NCI-H128 (cell line): ENCODE data around the gene EPN1.

Experiments
- DNase-seq: peaks from one replicate; lab custom pipeline; 2025; ENCODE audit not compliant: unreplicated experiment; lab: John Stamatoyannopoulos, UW

The EPN1 gene

DNA sequence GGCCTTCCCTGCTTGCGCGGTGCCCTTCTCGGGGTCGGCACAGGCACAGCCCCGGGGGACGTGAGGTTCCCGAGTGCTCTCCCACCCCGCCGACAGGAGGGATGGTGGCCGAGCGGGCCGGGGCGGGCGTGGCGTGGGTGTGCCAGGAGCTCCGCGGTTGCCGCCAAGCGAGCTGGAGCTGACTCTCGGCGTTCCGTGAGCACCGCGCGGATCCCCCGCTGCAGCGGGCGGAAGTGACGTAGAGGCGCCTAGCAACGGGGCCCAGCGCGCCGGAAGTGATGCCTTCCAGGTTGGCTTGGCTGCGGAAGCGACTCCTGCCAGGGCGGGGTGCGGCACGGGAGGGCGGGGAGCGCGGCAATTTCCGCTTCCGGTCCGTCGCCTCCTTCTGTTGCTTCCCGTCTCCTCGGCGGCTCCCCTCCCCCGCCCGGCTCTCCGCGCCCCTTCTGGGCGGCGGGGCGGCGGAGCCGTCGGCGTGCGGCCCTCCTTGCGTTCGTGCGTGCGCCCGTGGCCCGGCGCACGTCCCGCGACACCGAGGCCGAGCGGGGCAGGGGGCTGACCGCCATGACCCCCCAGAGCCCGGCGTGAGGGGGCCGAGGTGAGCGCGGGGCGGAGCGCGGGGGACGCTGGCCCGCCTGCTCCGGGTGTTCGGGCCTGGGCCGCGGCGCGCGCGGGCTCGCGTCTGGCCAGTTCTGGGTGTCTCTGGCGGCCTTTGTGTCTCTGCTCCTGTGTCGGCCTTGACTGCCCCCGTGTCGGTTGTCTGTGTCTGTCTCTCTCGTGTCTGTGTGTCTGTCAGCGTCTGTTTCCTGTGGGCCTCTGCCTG lies at the start of gene EPN1:
Gene EPN1 (plus strand): TSS at position 386 of the 820 bp plus-strand sequence. CDS start 3,402 bp downstream, outside the sequence.
- peak; percentile 95 for DNase-seq

DNA sequence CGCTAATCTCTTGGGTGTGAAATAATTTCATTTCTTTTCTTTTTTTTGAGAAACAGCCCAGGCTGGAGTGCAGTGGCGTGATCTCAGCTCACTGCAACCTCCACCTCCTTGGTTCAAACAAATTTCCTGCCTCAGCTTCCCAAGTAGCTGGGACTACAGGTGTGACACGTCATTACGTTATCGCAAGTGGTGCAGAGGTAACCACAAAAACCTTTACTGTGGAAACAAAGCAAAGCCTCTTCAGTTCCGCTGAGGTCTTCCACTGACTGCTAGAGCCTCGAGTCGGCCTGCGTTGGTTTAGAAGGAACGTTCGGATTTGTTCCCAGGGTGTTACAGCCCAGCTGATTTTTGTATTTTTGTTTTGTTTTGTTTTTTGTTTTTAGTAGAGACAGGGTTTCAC lies 48.7 kb upstream of the EPN1 start:
- no peak for DNase-seq

DNA sequence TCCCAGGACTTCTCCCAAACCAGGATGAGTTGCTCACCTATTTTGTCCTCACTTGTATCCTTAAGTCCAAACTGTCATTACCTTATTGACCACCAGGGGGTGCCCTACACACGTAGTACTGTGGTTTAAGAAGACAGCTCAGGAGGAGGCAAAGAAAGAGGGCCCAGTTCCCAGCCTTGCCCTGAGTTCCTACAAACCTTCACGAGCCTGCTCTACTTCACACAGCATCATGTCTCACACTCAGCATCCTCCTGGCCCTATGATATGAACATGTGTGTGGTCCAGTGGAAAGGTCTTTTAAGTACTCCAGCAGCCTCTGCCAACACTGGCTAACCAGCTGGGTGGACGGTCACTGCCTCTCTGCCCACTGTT lies 42.6 kb upstream of the EPN1 start:
- peak; percentile 85 for DNase-seq

DNA sequence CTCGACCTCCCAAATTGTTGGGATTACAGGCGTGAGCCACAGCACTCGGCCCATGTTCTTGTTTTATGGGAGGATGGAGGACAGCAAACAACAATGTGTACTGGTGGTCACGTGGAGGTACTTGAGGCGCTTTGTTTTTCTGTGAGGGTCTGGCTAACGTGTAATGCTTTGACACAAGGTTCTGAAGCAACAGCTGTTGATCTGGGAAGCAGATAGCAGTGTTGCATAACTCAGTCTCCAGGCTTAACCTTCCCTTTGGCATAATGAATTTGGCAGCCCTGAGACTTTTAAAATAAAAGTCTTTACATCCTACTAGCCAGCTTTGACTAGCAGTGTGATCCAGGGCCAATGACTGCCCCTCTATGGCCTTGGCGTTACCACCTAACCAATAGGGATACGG lies 41.2 kb upstream of the EPN1 start:
- DNase-seq, result no peak

DNA sequence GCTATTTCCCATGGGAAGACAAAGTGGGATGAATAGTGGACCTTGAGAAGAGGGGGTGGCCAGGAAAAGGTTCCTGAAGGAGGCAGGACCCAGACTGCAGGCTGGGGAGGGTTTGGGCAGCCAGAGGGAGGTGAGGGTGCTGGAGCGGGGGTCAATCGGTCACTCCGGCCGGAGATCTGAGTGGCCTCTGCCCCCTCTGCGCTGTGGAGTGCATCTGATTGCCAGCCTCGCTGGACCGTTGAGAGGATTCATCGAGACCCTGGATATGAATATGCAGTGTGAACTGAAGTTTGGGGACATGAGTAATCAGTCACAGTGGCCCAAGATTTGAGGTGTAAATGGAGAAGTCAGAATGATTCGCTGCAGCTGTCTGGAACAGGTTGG lies 39.7 kb upstream of the EPN1 start:
- no peak for DNase-seq

DNA sequence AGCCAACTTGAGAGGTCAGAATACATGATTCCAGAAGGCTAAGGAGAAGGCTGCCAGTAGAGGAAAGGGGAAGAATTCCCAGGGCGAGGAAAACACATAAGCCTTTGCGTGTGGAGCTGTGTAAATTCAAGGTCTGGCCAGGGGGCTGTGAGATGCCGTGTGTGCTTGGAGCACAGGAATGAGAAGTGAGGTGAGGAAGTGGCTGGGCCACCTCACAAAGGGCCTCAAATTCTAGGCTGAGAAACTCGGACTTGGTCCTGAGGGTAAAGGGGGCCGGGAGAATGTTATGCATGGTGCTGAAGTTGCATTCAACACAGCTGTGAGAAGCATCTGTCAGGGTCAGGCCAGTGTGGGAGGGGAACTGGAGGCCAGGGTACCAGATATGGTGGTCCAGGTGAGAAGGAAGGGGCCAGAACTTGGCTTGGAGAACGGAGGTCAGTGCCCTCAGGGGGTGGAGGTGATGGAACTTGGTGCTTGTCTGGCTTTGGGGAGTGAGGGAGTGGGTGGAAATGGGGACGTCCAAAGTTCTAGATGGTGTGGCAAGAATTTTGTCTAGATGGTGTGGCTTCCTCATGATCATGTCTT lies 39.1 kb upstream of the EPN1 start:
- no peak for DNase-seq

DNA sequence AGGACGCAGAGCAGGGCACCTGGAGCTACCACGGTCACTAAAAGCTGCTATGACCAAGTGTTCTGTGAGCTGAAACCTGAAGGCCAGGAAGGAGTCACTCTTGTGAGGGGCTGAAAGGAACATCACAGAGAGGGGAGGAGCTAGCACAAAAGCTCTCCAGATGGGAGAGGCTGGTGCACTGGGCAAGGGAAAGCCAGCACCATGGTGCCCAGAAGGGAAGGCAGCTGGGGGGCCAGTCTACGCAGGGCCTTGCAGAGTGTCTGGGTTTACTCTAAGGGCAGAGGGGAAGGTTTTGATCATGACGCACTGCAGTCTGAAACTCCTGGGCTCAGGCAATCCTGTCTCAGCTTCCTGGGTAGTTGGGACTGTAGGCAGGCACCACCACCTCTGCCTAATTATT lies 38.3 kb upstream of the EPN1 start:
- DNase-seq, result no peak

DNA sequence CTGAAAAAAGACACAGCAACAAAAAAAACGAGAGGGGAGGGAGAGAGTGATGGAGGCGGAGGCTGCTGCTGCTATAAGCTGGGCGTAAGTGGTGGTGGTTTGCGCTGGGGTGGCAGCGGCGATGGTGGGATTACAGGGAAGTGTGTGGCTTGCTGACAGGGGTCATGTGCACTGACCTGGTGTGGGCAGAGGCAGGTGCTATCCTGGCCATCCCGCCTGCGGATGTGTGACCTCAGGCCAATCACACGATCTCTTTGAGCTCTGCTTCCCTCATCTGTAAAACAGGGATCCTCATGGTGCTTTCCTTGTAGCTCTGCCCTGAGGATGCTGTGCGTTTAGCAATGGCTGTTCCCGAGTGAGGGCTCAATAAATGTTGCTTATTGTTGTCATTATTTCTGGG lies 37.5 kb upstream of the EPN1 start:
- no peak for DNase-seq

DNA sequence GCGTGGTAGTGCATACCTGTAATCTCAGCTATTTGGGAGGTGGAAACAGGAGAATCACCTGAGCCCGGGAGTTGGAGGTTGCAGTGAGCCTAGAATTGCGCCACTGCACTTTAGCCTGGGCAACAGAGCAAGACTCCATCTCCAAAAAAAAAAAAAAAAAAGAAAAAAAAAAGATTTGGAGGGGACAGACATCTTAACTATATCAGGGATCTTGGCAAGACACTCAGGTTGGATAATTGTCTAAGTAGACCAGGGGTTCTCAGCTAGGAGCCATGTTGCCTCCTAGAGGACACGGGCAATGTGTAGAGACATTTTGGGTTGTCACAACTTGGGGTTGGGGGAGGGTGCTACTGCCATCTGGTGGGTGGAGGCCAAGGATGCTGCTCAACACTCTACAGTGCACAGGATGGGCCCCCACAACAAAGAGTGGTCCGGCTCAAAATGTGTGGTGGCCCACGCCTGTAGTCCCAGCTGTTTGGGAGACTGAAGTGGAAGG lies 36.1 kb upstream of the EPN1 start:
- DNase-seq, result no peak

DNA sequence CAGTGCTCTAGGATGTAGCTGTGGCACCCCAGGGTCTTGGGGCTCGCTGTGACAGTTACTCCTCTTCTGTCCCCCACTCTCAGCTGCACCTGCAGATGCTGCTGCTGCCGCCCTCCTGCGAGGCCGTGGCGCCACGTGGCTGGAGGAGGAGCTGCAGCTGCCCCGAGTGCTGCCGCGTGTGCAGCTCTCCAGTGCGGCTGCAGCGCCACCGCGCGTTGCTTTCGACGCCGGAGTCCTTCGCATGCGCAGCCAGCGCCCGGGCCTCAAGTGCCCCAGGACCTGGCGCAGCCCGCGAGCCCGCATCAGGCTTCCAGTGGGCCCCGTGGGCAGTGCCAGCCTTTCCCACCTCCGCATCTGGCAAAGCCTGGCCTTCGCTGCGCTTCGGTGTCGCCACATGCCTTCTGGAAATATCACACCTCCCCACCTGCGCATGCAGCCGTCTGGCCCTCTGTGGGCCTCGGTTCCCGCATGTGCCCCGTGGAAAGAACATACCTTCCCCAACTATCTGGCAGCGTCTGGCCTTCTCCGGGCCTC lies 34.9 kb upstream of the EPN1 start:
- peak; percentile 38 for DNase-seq

DNA sequence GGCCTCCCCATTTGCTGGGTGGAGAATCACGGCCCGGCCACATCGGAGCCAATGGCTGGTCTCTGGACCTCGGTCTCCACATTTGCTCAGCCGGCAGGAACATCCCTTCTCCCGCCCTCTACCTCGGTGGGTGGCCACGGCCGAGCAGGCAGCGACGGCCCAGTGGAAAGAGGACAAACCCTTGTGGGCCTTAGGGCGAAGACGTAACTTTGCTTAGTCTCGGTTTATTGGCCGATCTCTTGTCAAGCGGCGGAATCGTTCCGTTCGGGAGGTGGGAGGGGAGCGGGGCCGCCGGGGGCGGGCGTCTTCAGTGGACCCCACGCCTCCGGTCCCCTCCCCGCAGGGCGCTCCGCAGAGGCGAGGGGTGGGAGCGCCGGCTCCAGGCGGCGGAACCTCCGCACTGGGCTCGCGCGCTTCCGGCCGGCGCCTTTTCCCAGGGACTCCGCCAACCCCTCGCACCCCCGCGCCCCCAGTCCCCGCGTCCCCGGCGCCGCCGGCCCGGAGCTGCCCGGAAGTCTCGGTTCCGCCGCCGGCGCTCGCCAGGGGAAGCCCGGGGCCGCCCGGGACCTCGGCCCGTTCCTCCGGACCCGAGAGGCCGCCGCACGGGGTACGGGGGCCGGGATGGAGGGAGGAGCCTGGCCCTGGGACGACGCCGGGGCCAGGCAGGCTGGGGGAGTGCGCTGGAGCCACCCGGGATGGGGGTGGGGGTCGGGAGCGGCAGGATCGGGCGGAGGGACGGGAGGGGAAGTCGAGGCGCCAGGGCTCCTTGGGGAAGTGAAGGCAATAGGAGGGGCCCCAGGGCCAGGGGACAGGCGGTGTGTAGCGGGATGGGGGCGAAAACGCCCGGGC lies 34.2 kb upstream of the EPN1 start, which contains the start of gene ZNF580:
Gene ZNF580 (plus strand): TSS at position 426 of the 849 bp plus-strand sequence. CDS start 1,507 bp downstream, outside the sequence.
- peak; percentile 41 for DNase-seq

DNA sequence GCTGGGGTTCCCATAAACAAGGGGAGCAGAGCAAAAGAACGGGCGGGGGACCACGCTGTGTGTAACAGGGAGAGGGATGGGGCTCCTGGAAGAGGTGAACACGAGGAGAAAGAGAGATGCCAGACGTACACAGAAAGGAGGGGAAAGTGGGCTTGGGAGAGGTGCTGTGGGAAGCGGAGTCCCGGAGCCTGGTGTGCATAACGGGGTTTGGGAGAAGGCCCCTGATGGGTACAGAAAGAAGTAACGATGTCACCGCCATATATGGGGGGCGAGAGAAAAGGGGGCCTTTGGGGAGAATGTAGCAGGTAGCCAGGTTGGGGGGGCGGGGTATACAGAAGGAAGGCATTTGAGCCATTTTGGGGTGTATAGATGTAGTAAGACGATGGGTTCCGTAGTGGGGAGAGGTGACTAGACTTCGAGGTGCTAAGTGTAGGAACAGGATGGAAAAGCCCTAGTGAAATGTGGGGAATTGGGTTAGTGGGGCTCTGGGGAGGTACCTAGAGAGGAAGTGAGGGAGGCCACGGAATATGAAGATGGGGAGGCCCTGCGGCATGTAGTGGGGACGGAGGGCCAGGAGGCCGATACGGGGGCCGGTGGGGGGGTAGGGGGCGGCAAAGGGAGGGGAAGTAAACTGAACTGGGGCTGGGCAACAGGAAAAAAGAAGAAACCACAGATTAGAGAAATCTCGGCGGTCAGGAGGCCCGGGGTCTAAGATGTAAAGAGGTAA lies 33.4 kb upstream of the EPN1 start:
- no peak for DNase-seq

DNA sequence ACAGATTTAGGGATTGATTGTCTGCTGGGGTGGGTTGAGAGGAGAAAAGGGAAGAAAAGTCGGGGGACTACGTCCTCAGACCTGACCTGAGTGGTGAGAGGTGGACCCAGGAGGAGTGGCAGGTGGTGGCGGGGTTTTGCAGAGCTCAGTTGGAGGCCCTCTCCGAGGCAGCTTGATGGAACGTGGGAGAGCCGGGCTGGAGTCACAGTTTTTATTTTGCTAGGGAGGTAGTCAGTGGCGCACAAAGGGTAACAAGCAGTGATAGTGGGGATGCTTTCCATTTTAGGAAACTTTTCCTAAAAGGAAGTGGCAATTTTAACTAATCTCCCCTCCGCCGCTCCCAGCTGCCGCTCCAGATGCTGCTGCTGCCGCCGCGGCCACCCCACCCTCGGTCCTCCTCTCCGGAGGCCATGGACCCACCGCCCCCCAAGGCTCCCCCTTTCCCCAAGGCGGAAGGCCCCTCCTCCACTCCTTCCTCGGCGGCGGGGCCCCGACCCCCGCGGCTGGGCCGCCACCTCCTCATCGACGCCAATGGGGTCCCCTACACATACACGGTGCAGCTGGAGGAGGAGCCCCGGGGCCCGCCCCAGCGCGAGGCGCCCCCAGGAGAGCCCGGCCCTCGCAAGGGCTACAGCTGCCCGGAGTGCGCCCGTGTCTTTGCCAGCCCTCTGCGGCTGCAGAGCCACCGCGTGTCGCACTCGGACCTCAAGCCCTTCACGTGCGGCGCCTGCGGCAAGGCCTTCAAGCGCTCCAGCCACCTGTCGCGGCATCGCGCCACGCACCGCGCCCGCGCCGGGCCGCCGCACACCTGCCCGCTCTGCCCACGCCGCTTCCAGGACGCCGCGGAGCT lies 32.6 kb upstream of the EPN1 start:
- DNase-seq, result no peak

DNA sequence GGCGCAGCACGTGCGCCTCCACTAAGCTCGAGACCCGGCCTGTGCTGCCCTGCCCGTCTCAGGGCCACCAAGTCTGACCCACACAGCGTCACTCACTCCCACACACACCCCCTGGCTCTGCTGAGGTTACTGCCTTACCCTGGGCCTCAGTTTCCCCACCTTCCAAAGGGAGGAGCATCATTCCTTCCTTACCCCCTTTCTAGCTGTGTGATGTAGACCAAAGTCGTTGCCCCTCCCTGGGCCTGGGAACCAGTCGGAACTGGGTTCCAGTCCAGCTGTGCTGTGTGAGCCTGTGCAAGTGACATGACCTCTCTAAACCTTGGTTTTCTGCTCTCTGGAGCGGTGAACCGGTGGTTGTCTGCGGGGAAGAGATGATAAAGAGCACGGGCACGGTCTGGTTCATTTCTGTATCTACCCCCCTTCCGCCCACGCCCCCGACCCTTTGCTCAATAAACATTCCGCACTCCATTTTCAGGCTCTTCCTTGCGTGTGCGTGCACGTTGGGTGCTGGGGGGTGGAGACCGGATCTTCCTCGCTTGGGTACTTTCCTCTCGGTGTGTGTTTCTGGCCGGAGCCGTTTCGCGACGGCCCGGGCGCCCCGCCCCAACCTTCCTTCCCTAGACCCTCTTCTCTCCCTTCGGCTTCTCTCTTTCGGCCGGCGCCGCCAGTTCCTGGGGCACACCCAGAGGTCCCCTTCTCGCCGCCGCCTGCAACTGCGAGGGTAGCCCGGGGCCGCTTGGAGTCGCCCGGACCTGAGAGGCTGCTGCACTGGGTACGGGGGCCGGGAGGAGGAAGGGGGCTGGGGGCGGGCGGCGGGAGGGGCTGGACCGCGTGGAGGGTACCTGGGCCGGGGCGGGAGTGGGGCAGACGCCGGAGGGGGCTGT lies 31.8 kb upstream of the EPN1 start, which contains the start of gene ZNF581:
Gene ZNF581 (plus strand): TSS at position 647 of the 884 bp plus-strand sequence. CDS start 923 bp downstream, outside the sequence.
- DNase-seq, result no peak

DNA sequence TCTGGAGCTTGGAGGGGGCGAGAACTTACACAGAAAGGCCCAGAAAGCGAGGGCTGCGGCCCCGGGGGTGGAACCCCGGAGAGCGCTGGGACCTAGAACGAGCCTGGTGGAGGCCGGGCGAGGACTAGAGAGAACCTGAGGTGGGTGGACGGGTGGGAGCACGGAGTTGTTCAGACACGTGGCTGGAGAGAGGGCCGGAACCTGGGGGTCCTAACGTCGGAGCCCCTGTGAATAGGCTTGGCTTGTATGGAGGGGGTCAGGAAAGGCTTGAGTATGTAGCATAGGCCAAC lies 31.2 kb upstream of the EPN1 start:
- DNase-seq, result no peak

DNA sequence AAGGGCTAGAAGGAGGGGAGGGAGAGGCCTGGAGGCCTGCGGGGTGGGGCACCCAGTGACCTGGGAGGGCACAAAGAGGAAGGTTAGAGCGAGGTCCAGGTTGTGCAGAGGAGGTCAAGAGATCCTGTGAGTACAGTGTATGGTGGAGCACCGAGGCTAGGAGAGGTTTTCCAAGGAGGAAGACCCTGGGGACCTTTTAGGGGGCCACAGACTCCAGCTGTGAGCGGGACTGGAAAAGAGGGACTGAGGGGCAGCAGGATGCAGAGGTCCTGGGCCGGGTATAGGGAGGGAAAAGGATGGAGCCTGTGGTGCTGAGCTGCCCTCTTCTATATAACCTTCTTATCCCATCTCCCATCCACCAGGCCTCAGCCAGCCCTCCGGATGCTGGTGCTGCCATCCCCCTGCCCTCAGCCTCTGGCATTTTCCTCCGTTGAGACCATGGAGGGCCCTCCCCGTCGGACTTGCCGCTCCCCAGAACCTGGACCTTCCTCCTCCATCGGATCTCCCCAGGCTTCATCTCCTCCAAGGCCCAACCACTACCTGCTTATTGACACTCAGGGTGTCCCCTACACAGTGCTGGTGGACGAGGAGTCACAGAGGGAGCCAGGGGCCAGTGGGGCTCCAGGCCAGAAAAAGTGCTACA lies 30.7 kb upstream of the EPN1 start:
- DNase-seq, result no peak

DNA sequence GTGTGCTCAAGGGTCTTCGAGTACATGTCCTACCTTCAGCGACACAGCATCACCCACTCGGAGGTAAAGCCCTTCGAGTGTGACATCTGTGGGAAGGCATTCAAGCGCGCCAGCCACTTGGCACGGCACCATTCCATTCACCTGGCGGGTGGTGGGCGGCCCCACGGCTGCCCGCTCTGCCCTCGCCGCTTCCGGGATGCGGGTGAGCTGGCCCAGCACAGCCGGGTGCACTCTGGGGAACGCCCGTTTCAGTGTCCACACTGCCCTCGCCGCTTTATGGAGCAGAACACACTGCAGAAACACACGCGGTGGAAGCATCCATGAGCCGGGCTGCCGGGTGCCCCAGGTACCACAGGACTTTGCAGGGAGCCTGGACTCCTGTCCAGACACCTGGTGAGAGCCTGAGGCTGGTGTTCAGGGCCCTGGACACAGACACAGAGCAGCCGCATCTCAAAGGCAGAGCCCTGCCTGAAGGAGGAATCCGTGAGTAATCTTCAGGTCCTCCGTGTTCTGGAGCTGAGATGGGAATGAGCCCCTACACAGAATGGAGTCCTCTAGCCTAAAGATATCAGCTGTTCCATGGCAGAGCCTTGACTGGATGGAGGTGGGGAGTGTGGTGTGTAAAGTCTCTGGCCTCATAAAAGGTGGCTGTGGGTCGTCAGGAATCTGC lies 30.0 kb upstream of the EPN1 start:
- no peak for DNase-seq

DNA sequence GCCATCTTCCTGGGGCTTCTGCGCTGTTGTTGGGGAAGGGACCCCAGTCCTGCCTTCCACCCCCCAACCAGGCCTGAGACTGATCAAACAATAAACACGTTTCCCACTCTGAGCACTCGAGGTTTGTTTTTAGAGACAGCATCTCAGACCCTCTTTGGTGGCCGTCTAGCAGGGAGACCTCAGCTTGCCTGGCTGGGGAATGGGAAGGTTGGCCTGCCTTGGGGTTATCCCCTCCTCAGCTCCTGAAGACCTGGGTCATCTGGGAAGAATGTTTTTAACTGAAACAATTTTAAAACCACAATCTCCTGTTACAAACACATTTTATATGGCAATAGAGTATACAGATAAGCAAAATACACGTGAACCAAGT lies 29.5 kb upstream of the EPN1 start:
- DNase-seq, result no peak
